Colonic mucosa (tissue), 4 donors: ENCODE measurements around the gene PAX5. TPM values are rescaled to one million over a fixed set of nuclear protein-coding genes. Genes with fewer than 3 reads are reported as not detected.
"Not testable (repeated sequence)": the region's sequence is repeated elsewhere in the genome, so short reads cannot be mapped to it uniquely, and the experiment has no call there.

Experiments used
- DNase-seq: peaks from one replicate; pipeline ENCODE4 v3.0.0-alpha.2; 2020
- H3K27ac ChIP-seq: fragments of 200-600 bp; one replicate; pipeline ENCODE4 v1.8.0; 2021
- H3K27me3 ChIP-seq: fragments of 200-600 bp; one replicate; pipeline ENCODE4 v1.8.0; 2021
- H3K36me3 ChIP-seq: fragments of 200-600 bp; one replicate; pipeline ENCODE4 v1.8.0; 2021
- H3K4me1 ChIP-seq: fragments of 200-600 bp; one replicate; pipeline ENCODE4 v1.8.0; 2021; ENCODE audit warnings: mild to moderate bottlenecking
- H3K4me3 ChIP-seq: fragments of 200-600 bp; one replicate; pipeline ENCODE4 v1.8.0; 2021
- H3K9ac ChIP-seq, 2 donors: one replicate each; pipeline ENCODE4 v1.7.0; 2013; ENCODE audit warnings: control low read depth in 2 of 2, low read depth in 2 of 2, low read length in 2 of 2
- H3K9me3 ChIP-seq: fragments of 200-600 bp; one replicate; pipeline ENCODE4 v1.8.0; 2021
- intact Hi-C: fragments of 100-400 bp; cut with DNase I; formaldehyde crosslinking; loops from one replicate; pipeline ENCODE4 v1.14.1; 2022
- total RNA-seq, 2 donors: library from RNA; stranded (reverse); fragmentation: NEBNext Ultra II Directional in 1 of 2; extraction: Animal tissue kit (Norgen Biotek cat#: 25700) in 1 of 2; gene quantifications; one replicate each; pipeline ENCODE4 v1.2.1, GENCODE V29; 2021
- TF ChIP-seq, protein P1 (sequence below): fragments of 200-600 bp; IDR thresholded peaks from one replicate; pipeline ENCODE4 v1.8.0; 2022; ENCODE audit warnings: antibody characterized with exemption, mild to moderate bottlenecking
- donor health status: healthy.
- donor health status: DM: no; HTN: no; CAD: no.
- donor health status: DM: no; HTN: no; CAD: no.

The PAX5 gene
- total RNA-seq, 2 donors from 2014 or later, result 0.08 to 0.32 TPM

DNA sequence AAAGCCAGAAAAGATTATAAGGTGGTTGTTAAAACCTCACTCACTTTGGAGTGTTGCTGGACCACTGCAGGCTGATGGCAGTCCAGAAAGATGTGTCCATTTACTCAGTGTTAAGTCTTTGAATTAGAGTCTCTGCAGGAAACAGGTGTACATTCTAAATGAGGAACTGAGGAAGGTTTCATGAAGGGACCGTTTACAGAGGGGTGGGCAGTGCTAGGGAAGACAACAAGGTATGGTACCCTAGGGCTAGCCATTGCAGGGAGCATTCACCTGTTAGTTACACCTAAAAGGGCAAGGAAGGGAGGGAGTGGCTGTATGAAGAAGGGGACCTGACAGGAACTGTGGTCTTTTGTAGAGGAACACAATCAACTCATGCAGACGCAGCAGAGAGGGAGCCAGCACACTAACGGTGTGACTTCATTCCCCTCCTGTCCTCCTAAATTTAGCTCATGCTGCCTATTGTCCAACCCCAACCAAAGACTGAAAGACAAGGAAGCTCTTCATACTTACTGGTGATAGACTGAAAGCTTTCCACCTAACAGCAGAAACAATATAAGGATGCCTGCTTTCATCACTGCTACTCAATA lies 32.2 kb upstream of the PAX5 start:
- TF ChIP-seq, protein P1, sequence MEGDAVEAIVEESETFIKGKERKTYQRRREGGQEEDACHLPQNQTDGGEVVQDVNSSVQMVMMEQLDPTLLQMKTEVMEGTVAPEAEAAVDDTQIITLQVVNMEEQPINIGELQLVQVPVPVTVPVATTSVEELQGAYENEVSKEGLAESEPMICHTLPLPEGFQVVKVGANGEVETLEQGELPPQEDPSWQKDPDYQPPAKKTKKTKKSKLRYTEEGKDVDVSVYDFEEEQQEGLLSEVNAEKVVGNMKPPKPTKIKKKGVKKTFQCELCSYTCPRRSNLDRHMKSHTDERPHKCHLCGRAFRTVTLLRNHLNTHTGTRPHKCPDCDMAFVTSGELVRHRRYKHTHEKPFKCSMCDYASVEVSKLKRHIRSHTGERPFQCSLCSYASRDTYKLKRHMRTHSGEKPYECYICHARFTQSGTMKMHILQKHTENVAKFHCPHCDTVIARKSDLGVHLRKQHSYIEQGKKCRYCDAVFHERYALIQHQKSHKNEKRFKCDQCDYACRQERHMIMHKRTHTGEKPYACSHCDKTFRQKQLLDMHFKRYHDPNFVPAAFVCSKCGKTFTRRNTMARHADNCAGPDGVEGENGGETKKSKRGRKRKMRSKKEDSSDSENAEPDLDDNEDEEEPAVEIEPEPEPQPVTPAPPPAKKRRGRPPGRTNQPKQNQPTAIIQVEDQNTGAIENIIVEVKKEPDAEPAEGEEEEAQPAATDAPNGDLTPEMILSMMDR, result no peak
- H3K4me1 ChIP-seq, result no peaks in the 10 kb centered on the region
- H3K9me3 ChIP-seq, result no peaks in the 10 kb centered on the region
- H3K4me3 ChIP-seq, result no peak overlapping the region
- no peaks in the 10 kb centered on the region for H3K27me3 ChIP-seq
- H3K9ac ChIP-seq, result no peak overlapping the region
- H3K36me3 ChIP-seq, result no peaks in the 10 kb centered on the region
- intact Hi-C loops, result no loop called here
- no peak for DNase-seq
- no peak overlapping the region for H3K27ac ChIP-seq

DNA sequence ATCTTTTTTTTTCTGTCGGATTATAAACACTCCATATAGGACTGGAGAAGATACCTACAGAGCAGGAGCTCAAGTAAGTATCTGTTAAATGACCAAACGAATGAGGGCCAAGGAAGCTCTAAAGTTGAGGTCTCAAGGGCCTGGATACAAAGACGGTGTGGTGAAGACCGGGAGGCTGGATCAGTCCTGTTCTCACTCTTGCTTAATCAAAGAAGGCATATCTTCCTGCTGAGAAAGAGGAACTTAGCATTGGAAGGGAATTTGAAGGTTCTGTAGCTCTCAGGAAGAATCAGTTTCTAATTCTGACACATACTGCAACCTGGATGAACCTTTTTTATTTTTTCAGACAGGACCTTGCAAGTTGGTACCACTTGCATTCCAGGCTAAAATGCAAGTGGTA lies 28.3 kb upstream of the PAX5 start:
- no peak overlapping the region for H3K27ac ChIP-seq
- no peak overlapping the region for H3K4me3 ChIP-seq
- no peaks in the 10 kb centered on the region for H3K4me1 ChIP-seq
- no peaks in the 10 kb centered on the region for H3K36me3 ChIP-seq
- TF ChIP-seq, protein P1, result no peak
- no peaks in the 10 kb centered on the region for H3K9me3 ChIP-seq
- no peak for DNase-seq
- no peaks in the 10 kb centered on the region for H3K27me3 ChIP-seq
- H3K9ac ChIP-seq, result no peak overlapping the region
- intact Hi-C loops, result no loop called here

DNA sequence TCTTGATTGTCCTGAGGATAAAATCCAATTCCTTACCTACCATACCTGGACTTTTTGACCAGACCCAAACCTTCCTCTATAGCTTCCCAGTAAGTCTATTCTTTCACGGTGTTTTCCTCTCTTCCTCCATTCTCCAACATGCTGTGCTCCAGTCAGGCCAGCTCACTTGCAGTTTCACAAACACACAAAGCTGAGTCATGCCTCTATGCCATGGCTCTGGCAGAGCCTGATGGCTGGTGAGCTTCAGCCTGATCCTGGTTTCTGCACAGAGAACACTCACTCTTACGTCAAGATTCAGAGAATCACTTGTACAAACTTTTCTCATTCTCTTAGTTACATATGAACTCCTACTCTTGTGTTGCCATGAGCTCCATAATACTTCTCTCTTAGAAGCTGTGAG lies 27.7 kb upstream of the PAX5 start:
- TF ChIP-seq, protein P1, result no peak
- H3K27ac ChIP-seq, result no peak overlapping the region
- intact Hi-C loops, result no loop called here

DNA sequence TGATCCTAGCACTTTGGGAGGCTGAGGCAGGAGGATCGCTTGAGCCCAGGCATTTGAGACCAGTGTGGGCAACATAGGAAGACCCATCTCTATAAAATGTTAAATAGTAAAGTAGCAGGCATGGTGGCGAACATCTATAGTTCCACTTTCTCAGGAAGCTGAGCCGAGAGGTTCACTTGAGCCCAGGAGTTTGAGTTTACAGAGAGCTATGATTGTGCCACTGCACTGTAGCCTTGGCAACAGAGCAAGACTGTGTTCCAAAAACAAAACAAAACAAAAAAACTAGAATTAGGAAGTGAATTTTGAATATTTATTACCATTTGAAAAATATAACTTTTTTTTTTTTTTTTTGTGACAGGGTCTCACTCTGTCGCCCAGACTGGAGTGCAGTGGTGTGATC lies 26.8 kb upstream of the PAX5 start:
- no peak overlapping the region for H3K4me3 ChIP-seq
- no peaks in the 10 kb centered on the region for H3K4me1 ChIP-seq
- intact Hi-C loops, result no loop called here
- H3K36me3 ChIP-seq, result no peaks in the 10 kb centered on the region
- no peak overlapping the region for H3K9ac ChIP-seq
- H3K9me3 ChIP-seq, result no peaks in the 10 kb centered on the region
- DNase-seq, result no peak
- H3K27ac ChIP-seq, result no peak overlapping the region
- H3K27me3 ChIP-seq, result no peaks in the 10 kb centered on the region
- TF ChIP-seq, protein P1, result no peak

More for the DNA sequence above, 27.7 kb upstream of the PAX5 start:
- Histone ChIP-seq H3K4me3 (no peak overlapping the region), H3K36me3 (no peaks in the 10 kb centered on the region), H3K9me3 (no peaks in the 10 kb centered on the region), H3K27me3 (no peaks in the 10 kb centered on the region), H3K4me1 (no peaks in the 10 kb centered on the region), H3K9ac (no peak overlapping the region)
- no peak for DNase-seq

DNA sequence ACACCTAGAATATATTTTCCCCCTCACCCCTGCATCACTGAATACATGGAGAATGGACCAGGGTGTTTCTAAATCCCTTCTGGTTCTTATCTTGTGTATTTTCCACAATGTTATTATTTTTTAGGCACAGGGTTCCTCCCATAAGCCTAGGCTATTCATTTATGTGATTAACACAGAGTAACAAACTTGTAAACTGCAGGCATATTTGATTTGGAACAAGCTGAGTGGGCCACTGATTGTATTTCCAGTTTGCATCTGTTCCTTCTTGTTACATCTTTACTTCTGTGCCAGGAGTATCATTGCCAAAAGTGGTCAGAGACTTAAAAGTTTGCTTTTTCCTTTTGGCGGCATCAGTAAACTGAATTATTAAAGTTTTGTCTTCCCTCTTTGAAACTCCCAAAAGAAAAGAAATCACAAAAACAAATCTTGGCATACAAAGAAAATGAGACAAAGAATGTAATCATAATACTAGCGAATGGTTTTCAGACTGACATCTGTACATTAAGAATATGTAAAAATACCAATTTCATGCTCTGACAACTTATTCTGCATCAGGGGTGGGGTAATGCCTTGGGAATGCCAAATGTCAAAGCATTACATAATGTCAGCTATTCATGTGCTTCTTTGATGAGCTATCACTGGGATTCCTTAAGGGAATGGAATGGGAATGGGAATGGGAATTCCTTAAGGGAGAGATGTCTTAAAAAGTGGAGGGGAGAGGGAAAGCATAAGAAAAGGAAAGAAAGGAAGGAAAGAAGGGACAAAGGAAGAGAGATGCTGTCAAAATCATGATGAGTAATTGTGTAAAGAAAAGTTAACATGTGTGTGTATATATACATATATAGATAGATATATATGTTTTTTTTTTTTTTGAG lies 22.2 kb upstream of the PAX5 start:
- Histone ChIP-seq H3K27me3 (no peaks in the 10 kb centered on the region), H3K4me3 (no peak overlapping the region), H3K36me3 (no peaks in the 10 kb centered on the region), H3K27ac (no peak overlapping the region), H3K4me1 (no peaks in the 10 kb centered on the region), H3K9ac (no peak overlapping the region), H3K9me3 (no peaks in the 10 kb centered on the region)
- intact Hi-C loops, result no loop called here
- no peak for DNase-seq
- TF ChIP-seq, protein P1, result no peak

DNA sequence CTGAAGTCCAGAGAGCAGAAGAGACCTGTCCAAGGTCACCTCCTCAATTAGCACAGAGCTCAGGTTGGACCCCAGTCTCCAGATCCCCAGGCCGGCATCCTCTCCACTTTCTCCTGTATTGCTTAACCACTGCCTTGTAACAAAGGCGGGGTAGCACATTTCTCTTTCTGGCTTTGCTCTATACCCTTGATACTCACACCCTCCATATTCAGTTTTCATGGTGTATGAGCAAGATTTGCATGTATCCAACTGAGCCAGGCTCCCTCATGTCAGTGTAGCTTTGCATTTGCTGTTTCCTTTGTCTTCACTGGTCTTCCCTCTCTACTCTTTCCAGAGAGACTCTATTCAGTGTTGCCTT lies 20.3 kb upstream of the PAX5 start:
- DNase-seq, intact Hi-C loops, H3K27ac ChIP-seq, H3K36me3 ChIP-seq, H3K9me3 ChIP-seq, H3K9ac ChIP-seq, H3K4me3 ChIP-seq, H3K4me1 ChIP-seq, H3K27me3 ChIP-seq: not testable (repeated sequence)
